ENCODE data around the gene BCAT1.

DNA sequence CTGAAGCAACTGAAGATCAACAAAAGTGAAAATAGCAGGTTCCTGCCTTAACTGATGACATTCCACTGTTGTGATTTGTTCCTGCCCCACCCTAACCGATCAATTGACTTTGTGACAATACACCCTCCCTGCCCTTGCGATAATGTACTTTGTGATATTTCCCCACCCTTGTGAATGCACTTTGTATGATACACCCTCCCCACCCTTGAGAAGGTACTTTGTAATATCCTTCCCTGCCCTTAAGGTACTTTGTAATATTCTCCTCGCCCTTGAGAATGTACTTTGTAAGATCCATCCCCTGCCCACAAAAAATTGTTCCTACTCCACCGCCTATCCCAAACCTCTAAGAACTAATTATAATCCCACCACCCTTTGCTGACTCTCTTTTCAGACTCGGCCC, 41.4 kb downstream of the BCAT1 start:
- no peak for TF ChIP-seq EZH2phosphoT487 (IDR thresholded peaks at IDR 0.05; ENCODE audit: low read depth, severe bottlenecking, unreplicated experiment)
- TF ChIP-seq, protein P1, sequence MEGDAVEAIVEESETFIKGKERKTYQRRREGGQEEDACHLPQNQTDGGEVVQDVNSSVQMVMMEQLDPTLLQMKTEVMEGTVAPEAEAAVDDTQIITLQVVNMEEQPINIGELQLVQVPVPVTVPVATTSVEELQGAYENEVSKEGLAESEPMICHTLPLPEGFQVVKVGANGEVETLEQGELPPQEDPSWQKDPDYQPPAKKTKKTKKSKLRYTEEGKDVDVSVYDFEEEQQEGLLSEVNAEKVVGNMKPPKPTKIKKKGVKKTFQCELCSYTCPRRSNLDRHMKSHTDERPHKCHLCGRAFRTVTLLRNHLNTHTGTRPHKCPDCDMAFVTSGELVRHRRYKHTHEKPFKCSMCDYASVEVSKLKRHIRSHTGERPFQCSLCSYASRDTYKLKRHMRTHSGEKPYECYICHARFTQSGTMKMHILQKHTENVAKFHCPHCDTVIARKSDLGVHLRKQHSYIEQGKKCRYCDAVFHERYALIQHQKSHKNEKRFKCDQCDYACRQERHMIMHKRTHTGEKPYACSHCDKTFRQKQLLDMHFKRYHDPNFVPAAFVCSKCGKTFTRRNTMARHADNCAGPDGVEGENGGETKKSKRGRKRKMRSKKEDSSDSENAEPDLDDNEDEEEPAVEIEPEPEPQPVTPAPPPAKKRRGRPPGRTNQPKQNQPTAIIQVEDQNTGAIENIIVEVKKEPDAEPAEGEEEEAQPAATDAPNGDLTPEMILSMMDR (IDR thresholded peaks at IDR 0.05; ENCODE audit: poor library complexity), result no peak

Data from hepatocyte (in vitro differentiated cells).